Fibroblast of skin of left quadriceps (primary cell): ENCODE results near the gene ZNF514.
A peak's percentile ranks its signal among the peaks of the same experiment; 100 is the strongest.
"Not testable (repeated sequence)": the region's sequence is repeated elsewhere in the genome, so short reads cannot be mapped to it uniquely, and the experiment has no call there.

Experiments
- DNase-seq, 2 experiments: peaks; one replicate each; pipeline ENCODE4 v3.0.0-alpha.2; 2013; ENCODE audit warnings: low read depth in 2 of 2

ZNF514 gene

DNA sequence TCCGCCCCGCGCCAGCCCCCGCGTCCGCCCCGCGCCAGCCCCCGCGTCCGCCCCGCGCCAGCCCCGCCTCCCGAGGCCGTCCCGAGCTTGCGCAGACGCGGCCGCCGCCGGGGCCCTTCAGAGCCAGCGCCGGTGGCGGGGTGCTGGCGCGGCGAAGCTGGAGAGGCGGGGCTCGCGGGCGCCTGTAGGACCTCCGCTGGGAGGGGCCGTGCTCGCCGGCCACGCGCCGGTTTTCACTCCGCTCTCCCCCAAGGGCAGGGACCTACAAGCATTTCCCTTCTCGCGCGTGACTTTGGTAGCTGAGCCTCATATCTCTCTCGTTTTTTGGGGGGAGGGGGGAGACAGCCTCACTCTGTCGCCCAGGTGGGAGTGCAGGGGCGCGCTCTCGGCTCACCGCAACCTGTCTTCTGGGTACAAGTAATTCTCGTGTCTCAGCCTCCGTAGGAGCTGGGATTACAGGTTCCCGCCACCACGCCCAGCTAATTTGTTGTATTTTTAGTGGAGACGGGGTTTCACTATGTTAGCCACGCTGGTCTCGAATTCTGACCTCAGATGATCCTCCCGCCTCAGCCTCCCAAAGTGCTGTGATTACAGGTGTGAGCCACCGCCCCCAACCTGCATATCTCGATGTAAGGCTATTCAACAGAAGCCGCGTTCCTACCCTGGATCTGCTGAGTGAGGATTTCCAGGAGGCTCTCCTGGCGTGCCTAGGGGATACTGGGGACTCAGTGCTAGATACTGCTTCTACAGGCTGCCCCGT lies at the start of gene ZNF514:
ZNF514 (minus strand) TSS at position 159 of the 760 bp plus-strand sequence. CDS start 6,595 bp downstream, outside the sequence.
- peak; percentile 38 to 48 for DNase-seq

DNA sequence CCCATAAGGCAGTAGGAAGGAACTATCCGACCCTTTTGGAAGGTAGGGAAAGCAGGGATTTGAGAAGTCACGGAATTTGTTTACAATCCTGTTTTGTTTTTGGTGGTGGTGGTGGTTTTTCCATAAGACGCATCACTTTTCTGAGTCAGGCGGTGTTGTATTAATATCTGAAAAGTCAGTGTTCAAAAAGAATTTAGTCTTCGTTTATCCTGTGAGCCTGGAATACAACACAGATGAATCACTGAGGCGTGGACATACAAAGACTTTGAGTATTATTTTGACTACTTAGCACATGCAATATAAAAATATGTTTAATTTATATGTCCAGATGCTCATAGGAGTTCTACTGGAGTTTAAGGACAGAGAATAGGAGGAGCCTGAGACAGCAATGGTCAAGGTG lies 48.5 kb upstream of the ZNF514 start:
- no peak for DNase-seq

DNA sequence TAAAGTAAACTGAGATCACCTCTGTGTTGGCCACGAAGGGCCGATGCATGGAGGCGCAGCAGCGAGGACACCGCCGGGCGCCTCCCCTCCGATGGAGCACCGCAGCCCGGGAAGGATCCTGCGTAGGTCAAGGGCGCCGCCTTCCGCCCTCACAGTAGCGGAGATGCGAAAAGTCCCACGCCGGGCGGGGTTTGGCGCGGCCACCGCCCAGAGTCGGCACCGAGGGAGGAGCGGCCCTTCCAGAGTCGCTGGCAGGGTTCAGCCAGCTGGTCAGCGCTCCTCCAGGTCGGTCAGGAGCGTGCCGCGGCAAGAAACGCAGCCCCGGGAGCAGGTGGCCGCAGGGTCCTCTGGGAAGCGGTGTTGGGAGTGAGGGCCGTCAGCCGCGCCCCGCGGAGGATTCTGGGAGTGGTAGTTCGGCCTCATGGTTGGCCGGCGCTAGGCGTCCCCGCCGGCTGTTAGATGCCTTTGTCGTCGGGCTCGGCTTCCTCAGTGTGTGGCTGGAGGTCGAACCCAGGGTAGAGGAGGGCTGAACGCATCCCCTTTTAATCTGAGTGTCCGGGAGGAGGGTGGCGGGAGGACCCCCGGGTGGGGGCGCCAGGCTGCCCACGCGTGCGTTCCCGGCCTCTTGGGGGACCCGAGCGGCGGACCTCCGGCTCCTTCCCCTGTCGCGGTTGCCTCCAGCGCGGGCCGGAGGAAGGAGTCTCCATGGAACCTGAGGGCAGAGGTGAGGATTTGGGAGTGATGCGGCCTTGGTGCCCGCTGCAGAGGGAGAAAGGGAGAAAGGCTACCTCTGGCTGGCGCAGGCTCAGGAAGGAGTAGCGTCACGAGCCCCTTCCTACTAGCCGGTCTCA lies 47.7 kb upstream of the ZNF514 start, which contains the start of gene ZNF892:
ZNF892 (plus strand) TSS at position 411 of the 851 bp plus-strand sequence; CDS start at position 706, 295 bp downstream.
- peak; percentile 53 to 61 for DNase-seq

DNA sequence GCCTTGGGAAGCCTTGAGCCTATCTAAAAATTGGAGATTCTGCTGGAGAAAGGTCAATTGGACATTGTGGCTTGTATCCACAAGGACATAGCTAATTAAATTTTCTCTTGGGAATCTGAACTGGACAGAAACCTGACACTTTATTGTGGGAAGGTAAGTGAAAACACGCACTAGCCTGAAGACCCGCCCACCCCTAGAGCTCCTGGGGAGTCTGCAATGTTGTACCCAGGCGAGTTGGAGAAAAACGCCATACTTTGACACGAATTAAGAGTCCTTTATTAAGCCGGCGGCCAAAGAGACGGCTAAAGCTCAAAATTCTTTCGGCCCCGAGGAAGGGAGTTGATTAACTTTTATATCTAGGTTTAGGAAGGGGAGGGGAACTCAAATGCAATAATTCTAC lies 46.4 kb upstream of the ZNF514 start:
- DNase-seq, result no peak

DNA sequence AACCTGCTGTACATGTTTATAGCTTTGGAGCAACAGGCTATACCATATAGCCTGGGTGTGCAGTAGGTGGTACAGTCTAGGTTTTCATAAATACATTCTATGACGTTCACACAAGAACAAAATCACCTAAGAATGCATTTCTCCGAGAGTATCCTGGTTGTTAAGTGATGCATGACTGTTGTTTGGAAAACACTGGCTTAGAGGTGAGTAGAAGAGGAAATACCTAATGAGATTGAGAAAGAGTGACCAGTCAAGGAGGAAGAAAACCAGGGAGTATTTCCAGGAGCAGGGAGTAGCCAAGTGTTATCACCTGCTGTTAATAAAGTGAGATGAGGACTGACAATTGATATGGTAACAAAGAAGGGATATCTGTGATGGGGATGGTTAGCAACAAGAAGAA lies 44.7 kb upstream of the ZNF514 start:
- DNase-seq, result no peak

DNA sequence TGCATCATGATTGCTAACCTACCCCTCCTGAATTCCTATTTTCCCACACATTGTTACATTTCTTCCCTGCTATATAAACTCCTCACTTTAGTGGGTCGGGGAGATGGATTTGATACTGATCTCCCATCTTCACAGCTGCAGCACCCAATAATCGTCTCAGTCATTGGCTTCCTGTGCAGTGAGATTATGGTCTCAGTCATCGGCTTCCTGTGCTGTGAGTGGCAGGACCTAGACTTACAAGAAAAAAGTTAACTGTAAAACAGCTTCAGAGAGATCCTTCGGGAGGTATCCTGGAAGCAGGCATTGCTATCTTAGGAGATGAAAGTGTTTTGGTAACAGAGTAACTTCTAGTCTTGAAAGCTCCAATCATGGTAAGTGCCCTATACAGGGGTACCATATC lies 44.3 kb upstream of the ZNF514 start:
- DNase-seq, result no peak

DNA sequence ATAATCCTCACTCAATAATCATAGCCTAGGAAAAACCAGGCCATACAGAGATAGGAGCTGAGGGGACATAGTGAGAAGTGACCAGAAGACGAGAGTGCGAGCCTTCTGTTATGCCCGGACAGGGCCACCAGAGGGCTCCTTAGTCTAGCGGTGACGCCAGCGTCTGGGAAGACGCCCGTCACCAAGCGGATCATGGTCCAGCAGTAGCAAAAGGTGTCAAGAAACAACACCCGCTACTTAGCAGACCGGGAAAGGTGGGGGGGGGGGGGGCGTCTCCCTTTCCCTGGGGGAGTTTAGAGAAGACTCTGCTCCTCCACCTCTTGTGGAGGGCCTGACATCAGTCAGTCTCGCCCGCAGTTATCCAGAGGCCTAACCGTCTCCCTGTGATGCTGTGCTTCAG lies 33.3 kb upstream of the ZNF514 start:
- not testable (repeated sequence) for DNase-seq

DNA sequence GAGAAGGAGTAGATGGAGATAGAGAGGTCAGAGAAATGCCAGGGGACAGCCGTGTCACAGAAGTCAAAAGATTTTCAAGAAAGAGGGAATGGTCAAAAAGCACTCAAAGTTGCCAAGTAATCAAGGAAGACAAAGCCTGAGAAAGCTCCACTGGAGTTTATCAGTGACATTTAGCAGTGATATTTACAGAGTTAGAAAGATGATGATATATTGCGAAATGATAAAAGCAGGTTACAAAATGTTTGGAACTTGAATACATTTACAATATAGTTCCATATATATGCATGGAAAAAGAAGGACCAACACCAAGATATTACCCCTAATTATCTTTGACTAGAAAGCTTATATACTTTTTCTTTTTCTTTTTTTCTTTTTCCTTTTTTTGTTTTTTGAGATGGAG lies 26.3 kb upstream of the ZNF514 start:
- DNase-seq, result no peak

DNA sequence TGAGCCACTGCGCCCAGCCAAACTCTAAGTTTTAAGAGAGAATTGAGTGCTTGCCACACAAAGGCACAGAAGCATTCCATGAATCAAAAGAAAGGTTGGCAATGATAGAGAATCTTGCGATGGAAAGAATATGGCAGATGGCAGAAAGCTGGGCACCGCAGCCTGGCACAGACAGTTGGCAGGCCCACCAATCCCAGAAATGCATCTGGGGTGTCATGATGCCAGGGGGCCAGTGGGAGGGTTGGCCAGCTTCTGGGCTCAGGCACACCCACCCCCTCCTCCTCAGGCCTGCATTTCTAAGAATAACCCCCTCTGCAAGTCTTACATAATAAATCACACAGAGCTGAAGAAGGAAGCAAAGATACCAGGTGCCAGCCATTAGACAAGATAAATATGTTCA lies 25.5 kb upstream of the ZNF514 start:
- no peak for DNase-seq

DNA sequence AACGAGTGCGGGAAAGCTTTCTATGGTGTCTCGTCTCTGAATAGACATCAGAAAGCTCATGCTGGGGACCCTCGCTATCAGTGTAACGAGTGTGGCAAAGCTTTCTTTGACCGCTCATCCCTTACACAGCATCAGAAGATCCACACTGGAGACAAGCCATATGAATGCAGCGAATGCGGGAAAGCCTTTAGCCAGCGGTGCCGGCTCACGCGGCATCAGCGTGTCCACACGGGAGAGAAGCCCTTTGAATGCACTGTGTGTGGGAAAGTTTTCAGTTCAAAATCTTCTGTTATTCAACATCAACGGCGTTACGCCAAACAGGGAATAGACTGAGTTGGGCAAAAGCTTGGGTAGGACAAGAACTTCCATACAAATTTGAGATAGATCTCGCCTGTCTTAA lies 22.1 kb upstream of the ZNF514 start:
- no peak for DNase-seq

DNA sequence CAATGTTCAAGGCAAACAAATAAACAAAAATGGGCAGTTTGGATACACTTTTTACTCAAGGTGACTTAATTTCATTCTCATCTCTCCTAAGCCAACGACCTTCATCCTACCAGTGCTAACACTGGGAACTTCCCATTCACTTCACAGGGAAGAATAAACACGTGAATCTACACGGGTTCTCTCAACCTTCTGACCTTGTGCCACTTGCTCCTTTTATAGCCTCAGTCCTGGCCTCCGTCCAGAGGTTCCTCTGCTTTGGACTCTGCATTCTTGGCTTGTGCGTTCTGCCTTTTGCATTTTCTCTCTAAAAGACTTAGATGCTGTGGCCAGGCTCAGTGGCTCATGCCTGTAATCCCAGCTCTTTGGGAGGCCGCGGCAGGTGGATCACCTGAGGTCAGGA lies 19.8 kb upstream of the ZNF514 start:
- no peak for DNase-seq

DNA sequence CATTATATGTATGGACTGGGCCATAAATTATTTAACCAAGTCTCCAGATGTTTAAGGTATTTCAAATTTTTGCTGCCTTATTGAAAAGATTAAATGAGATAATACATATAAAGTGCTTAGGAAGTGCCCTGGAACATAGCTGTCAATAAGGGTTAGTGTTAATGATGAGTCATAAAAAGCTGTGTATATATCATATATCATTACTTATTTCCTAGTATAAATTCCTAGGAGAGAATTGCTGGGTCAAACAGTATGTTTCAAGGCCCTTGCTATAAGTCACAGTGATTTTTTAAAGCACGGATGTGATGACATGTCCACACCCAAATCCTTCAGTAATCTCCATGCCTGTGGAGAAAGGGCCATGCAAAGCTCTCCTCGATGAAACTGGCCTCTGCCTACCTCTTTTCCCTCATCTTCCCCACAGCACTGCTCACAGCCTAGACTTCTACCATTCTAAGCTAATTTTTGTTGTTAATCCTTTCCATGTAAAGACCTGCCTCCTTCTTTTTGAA lies 14.4 kb upstream of the ZNF514 start:
- no peak for DNase-seq

DNA sequence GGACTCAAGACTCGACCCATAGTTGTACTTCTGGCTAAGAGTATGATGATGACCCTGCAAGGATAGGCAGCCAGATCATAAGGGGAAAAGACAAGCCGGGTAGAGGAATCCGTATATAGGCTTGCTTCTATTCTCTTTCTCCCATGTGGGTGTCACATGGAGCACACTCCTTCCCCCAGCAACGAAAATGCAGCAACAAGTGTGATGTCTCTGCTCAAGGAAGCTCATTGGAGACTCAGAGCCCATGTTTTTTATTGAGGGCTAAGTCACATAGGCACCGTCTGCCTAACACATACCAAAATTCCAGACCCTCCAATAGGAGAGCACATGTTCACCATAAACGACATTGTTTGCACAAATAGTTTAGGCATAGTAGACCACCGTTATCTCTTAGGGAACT lies 12.3 kb upstream of the ZNF514 start:
- DNase-seq, result no peak

DNA sequence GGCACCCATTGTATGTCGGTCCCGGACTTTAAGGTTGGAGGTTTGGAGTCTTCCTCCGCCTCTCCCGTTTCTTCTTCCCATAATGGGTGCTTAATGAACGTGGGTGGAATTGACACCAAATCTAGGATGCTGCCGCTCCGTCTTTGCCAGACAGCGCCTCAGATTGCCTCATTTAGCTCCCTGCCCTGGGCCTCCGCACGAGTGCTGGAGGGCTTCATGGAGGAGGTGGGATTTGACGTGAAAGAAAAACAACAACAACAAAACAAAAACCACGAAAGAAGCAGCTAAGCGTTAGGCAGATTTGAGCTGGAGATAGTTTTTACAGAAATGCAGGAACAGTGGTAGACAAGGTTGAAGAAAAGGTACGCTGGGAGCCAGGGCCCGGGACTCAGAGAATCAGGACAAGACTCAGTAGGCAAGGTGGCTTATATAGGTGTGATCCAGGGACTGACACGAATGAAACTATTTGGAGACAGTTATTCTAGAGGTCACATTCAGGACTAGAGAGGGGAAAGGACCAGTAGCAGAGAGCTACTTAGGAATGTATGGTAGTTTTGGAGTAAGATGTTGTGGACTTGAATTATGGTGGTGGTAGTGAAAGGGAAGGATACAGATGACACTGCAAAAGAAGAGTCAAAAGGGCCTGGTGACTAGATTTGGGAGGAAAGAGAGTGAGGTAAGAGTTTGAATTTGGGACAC lies 6.6 kb upstream of the ZNF514 start:
- DNase-seq, result no peak

DNA sequence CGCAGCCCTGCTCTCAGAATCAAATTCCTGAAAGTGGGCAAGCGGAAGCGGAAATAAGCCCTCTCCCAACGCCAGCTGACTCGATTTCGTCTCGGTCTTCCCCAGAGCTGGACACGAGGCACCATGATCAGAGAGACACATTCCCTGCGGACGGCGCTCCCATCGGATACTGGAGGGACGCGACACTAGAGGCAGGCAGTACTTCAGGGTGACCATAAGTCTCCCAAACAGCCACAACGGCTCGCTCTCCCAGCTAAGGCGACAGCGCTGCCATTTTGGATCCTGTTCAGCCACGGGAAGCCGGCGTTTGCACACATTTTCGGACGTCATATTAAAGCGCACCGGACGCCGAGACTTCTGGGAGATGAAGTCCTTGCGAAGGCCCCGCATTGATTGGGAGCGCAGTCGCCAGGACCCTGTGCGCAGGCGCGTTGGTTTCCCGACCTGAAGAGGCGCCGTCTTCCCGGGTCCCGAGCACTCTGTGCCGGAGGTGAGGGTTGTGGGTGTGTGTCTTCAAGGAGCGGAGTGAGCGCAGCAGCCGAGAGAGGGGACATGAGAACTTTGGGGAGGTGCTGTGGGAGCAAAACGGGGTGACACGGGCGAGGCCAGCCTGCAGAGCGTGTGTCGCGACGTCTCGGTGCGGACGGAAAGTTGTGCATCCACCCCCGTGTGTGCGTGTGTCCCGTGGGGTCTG lies 5.9 kb upstream of the ZNF514 start, which contains the start of gene ZNF2:
ZNF2 (plus strand) TSS at position 439 of the 694 bp plus-strand sequence. CDS start 10,418 bp downstream, outside the sequence.
- DNase-seq, result peak; percentile 95 to 96

DNA sequence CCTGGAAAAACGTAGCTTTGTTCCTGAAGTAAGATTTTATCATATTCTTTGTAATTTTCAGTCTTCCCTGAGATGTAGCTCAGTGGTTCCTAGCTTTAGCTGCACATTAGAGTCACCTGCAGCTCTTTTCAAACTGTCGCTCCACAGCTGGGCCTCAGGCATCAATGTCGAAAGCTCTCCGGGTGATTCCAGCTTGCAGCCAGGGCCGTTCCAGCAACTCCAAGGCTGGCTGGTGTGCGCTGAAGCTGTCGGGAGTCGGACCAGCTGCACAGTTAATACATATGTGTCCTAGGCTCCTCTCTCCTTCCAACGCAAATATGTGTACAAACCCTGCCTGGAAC lies 5.4 kb upstream of the ZNF514 start:
- no peak for DNase-seq

DNA sequence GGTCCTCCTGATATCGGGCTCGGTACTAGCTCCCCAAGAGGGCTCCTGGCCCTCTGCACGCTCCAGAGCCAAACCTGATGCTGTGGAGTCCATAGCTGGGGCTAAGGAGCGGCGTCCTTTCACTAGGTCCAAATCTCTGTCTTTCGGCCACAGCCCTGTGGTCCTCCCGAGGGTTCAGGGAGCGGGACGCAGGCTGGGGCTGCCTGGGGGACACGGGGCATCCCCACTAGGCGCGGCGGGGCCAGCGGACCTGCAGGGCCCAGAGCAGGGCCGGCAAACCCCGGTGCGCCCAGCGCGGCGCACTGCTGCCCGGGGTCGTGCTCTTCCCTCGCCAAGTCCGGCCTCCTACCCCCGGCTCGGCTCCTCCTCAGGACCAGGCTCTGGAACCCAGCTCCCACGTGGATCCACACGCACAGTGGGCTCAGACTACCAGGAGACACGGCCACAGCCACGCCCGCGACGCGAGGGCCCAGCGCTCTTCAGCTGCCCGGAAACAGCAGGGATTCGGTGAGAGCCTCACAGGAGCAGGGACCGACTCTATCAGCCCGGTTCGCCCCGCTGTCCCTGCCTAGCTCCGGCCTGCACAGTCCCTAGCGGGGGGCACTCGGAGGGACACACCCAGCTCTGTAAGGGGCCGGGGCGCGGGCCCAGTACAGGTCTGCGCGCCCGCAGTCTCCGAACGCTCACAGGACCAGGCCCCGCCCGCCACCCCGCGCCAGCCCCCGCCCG lies 593 bp downstream of the ZNF514 start:
- peak in 1 of 2 experiments; percentile 11 for DNase-seq

DNA sequence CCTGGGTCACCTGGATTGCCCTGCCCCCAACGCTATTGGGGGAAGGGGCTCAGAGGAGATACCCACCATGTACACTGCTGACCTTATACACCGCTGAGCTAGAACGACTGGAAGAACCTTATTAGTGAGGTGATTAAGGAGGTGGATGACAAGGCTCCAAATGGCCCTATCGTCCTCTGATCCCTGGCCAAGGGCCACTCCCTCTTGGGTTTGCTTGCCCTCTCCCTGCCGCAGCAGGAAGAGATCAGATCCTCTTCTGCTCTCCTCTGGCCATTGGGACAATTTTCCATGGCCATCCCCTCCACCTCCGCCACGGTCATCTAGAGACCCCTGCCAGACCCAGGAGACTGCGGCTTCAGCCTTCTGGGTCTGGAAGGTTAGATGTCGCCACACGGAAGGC lies 1.2 kb downstream of the ZNF514 start:
- no peak for DNase-seq

DNA sequence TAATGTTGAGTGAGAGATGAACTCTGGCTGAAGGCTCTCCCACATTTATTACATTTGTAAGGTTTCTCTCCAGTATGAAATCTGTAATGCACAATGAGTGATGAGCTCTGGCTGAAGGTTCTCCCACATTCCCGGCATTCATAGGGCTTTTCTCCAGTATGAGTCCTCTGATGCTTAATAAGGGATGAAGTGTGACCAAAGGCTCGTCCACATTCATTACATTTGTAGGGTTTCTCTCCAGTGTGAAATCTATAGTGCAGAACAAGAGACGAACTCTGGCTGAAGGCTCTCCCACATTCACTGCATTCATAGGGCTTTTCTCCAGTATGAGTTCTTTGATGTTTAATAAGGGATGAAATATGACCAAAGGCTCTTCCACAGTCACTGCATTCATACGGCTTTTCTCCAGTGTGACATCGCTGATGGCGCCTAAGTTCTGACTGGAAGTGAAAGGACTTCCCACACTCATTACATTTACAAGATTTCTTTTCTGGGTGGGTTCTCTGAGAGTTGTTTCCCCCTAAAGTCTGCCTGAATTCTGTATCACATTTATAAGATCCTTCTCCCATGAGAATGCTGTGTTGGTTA lies 10.2 kb downstream of the ZNF514 start:
- no peak for DNase-seq

DNA sequence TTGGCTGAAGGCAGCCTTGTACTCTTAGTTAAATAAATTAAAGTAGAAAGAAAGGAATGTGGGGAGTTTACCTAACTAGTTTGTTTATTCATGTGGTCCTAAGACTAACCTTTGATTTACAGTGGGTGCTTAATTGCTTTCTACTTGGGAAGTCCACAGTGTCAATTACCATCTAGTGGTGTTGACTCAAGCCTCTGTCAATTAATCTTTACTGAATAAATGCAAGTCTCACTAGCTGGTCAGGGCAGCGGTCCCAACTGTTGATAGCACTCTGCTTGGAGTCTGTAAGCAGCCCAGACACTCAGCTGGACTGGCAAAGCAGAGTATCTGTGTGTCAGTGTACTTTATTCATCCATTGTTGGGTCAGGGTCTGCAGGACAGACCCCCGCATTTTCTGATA lies 15.8 kb downstream of the ZNF514 start:
- no peak for DNase-seq
